Erythroblast (primary cell): ENCODE results near the gene TYSND1.

Experiments used
- DNase-seq, 2 experiments: peaks; one replicate each; lab custom pipeline; 2025; lab: John Stamatoyannopoulos, UW
- GATA1 ChIP-seq: IDR thresholded peaks from 2 replicates; pipeline ENCODE4 v1.6.1; 2011; ENCODE audit warnings: low read depth, mild to moderate bottlenecking, control low read depth, low read length, moderate library complexity
- POLR2A ChIP-seq: IDR thresholded peaks from 2 replicates; pipeline ENCODE4 v1.6.1; 2011; ENCODE audit warnings: mild to moderate bottlenecking, low read length

TYSND1 gene

DNA sequence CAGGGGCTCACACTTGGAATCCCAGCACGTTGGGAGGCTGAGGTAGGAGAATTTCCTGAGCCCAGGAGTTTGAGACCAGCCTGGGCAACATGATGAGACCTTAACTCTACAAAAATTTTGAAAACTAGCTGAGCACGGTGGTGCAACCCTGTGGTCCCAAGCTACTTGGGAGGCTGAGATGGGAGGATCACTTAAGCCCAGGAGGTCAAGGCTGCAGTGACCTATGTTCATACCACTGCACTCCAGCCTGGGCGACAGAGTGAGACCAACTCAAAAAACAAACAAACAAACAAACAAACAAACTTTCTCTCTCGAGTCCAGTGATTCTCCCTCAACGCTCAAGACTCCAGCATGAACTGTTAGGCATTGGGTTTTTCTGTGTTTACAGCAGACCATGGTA lies 2.0 kb upstream of the TYSND1 start:
- DNase-seq: no peak
- TF ChIP-seq GATA1: no peak
- no peak for TF ChIP-seq POLR2A

DNA sequence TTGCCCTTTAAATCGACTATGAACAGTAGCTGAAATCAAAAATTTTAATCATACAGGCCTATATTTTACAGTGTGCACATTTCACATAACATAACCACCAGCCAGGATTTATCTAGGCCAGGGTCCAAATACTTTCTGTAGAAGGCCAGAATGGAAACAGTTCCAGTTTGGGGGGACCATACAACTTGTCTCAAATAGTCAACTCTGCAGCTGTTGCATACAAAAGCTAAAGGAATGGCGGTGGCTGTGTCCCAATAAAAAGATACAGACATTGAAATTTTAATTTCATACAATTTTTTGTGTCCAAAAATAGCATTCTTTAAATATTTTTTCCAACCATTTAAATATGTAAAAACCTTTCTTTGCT lies 742 bp upstream of the TYSND1 start:
- no peak for DNase-seq
- TF ChIP-seq GATA1 (no peak), POLR2A (no peak)

DNA sequence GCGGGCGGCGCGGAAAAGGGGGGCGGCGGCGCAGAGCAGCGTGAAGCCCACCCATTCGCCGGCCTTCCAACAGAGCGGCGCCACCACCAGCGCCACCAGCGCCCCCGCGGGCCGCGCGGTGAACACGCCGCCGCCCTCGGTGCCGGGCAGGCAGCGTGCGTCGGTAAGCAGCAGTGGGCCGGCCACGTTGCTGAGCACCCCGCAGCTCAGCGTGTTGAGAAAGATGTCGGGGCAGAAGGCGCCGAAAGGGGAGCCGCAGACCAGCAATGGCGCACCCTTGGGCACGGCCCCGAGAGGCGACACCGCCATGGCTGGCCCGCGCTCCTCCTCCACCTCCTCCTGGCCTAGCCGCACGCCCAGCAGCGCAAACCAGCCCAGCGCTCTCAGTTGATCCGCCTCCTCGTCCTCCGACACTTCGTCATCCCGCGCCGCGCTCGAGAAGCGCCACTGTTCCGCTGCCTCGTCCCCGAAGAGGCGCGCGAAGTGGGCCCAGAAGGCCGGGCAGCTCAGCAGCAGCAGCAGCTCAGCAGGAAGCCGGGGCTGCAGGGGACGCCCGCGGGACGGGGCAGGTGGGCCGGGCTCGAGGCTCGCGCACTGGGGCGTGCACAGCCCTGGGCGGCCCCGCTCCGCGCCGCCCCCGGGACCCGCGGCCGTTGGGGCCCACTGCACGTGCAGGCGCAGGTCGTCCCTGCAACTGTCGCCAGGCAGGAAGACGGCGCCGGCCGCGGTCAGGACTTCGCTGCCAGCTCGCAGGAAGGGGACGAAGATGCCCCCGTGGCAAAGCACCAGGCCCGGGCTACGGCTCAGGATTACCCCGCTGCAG lies 623 bp downstream of the TYSND1 start:
- DNase-seq: peak; percentile 85 to 86
- no peak for TF ChIP-seq POLR2A

DNA sequence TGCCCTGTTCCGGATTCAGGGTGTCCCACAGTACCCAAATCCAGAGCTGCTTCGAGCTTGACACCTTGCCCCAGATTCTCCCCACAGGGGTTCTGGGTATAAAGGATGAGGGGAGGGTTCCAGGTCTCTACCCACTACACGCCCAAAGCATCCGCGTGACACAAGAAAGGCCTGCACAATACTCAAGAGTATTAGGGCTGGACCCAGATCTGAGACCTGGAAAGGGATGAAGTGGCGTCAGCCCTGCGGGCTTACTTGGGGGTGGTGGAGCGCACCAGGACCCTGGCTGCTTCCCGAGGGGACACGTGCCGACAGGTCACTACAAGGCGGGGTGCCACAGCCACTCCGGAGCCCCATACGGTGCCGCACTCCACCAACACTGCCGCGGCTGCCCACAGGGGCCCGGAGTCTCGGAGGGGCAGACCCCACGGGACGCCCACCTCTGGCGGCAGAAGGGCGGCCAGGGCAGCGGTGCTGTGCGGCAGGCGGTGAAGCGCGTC lies 1.3 kb downstream of the TYSND1 start:
- DNase-seq: no peak
- no peak for TF ChIP-seq POLR2A
- no peak for TF ChIP-seq GATA1

DNA sequence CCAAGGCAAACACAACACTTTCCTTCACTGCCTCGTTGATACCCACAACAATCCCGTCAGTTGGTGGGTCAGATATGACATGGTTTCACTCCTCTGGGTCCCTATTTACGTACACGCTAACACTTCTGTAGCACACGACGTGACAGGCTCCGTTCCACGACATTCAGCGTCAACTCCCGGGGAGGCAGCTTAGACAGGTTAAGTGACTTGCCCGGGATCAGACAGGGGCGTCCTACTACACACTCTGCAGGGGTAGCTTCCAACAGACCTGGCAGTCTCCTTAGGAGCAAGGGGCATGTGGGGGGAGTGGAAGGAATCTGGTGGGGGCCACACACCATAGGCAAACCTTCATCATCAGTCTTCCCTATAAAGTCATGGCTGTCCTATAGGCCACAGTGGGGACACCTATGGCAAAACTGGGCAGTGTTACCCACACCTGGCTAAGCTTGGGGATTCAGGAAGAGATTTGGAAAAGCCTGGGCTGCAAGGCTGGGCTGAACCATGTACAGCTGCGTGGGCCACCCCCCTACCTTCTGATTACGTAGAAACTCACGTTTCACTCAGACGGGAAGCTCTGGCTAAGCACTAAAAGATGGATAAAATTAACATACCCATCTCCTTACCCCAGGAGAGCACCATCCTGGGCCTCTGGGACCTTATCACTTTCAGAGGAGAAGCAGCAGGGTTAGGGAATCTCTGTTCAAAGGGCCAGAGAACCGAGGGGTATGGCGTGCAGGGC lies 2.0 kb downstream of the TYSND1 start:
- no peak for TF ChIP-seq GATA1
- no peak for TF ChIP-seq POLR2A
- no peak for DNase-seq

DNA sequence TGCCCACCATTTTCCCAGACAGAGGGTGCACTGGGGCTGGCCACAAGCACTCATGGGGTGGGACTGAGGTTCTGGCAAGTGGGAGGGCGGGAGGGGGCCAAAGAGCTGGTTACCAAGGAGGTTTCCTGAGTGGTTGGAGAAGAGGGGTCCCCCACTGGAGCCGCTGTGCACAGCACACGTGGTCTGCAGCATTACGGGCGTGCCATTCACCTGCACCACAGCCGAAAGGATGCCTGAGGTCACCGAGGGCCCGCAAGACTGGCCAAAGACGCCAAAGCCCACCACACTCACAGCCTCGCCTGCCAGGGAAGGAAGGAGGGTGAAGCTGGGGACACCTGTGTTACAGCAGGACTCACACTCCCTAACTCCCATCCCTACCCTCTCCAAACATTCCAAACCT lies 3.9 kb downstream of the TYSND1 start:
- TF ChIP-seq POLR2A: no peak
- no peak for TF ChIP-seq GATA1
- DNase-seq: no peak

DNA sequence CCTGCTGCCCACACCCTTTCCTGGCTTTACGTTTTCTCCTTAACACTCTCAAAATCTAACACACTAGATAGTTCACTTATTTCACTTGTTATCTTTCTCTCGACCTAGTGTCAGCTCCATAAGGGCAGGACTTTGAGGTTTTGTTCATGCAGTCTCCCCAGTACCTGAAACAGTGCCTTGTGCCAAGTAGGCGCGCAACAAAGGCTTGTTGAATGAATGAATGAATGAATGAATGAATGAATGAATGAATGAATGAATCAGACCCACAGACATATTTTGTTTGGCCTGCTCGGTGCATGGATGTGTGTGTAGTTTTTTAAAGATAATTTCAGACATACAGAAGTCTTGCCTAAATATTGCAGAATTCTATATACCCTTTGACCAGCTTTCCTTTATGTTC lies 6.2 kb downstream of the TYSND1 start:
- DNase-seq: no peak
- no peak for TF ChIP-seq GATA1
- TF ChIP-seq POLR2A: no peak

DNA sequence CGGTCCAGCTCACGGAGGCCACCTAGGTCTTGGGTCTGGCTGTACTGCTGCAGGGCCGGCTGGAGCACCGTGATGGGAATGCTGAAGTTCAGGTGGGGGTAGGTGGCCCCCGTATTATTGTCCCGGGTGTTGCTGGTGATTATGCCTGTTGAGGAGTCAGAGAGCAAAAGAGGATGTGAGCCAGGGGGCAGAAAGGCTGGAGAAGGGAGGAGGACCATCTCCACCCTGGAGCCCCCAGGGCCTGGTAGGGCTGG lies 6.6 kb downstream of the TYSND1 start:
- DNase-seq: no peak
- no peak for TF ChIP-seq POLR2A
- no peak for TF ChIP-seq GATA1

DNA sequence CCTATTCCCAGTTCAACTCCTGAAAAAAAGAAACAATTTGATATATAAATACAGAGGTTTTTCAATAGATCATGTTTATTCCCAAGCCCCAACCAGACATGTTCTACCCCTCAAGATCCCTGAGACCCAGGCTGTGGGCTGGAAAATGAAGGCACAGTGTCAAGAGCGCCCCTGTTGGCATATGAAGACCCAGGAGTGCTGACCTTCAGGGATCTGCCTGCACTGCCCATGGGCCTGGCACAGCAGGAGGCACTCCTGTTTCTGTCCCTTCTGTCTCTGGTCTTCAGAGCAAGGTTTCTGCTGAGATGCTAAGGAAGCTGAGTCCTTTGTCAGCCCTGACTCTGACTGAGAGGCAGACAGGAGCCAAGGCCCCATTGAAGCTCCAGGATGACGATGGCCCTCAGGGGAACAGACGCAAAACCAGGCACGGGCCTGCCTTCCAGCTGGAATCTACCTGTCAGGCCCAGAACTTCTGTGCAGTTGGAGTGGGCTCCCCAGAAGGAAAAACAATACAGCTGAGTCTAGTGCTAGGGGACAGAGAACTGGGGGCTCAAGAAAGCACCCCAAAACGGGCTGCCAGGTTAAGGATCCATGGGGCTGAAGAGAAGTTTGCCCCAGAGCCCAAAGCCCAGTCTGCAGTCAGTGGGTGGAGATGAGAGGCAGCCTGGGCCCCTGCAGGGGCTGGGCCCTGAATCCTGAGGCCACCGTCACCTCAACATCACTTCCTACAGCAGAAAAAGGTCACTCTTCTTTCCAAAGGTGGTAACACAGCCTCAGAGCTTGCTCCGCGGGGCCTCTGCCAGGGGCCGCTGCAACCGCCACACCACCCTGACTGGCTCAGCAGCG lies 7.1 kb downstream of the TYSND1 start:
- DNase-seq: no peak
- no peak for TF ChIP-seq GATA1
- no peak for TF ChIP-seq POLR2A

DNA sequence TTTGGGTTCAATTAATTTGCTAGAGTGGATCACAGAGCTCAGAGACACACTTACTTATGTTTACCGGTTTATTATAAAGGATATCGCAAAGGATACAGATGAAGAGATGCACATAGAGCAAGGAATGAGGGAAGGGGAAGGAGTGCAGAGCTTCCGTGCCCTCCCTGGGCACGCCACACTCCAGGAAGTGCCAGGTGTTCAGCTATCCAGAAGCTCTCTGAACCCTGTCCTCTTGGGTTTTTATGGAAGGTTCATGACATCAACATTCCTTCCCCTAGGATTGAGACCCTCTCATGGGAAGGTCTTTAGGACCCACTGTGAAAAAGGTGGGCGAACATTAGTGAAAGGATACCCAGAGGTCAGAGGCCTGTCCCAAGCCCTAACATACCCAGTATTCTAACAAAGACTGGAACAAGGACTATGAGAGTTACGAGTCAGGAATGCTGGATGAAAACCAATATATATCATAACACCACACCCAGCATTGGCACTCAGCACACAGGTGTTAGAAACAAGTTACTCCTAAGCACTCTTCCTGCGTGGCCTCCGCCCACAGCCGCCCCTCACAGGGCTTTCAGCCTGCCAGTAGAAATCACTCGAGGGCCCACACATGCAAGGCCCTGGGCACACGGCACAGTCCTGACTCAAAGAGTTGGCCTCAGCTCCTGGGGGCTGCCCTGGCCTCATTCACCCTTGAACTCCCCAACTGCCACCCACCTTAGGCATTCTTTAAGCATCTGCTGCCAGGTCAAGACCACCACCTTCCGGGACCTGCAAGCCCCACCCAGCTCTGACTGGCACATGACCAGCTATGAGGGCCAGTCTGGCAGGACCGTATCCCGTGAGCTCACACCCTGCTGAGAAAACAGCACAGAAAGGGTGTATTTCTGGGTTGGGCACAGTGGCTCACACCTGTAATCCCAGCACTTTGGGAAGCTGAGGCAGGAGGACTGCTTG lies 8.3 kb downstream of the TYSND1 start:
- TF ChIP-seq GATA1: no peak
- TF ChIP-seq POLR2A: no peak
- no peak for DNase-seq

DNA sequence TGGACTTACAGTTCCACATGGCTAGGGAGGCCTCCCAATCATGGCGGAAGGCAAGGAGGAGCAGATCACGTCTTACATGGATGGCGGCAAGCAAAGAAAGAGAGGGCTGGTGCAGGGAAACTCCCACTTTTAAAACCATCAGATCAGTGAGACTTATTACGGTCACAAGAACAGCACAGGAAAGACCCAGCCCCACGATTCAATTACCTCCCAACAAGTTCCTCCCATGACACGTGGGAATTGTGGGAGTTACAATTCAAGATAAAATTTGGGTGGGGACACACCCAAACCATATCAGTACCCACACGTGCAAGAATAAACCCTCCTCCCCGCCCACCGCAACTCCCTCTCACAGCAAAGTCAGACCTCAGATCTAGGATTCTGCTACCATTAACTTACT lies 9.4 kb downstream of the TYSND1 start:
- DNase-seq: peak; percentile 75 to 88
- TF ChIP-seq GATA1: no peak
- TF ChIP-seq POLR2A: no peak

DNA sequence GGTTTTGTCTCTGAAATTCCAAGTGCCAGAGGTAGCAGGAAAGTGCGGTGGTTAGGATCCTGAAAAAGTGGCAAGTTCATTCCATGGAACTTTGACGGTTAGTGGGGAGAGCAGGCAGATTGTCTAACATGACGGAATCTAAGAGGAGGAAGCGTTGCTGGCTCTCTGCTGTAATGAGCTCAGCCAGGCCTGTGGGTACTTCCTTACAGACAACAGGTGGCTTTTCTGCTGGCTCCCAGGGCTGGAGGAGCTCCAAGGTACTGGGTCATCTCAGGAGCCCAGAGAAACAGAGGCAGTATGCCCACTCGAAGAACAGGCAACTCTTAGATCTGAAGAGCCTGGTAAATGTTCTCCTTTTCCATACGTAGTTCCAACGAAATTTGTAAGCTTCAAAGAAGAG lies 10.8 kb downstream of the TYSND1 start:
- TF ChIP-seq GATA1 (no peak), POLR2A (no peak)
- no peak for DNase-seq

DNA sequence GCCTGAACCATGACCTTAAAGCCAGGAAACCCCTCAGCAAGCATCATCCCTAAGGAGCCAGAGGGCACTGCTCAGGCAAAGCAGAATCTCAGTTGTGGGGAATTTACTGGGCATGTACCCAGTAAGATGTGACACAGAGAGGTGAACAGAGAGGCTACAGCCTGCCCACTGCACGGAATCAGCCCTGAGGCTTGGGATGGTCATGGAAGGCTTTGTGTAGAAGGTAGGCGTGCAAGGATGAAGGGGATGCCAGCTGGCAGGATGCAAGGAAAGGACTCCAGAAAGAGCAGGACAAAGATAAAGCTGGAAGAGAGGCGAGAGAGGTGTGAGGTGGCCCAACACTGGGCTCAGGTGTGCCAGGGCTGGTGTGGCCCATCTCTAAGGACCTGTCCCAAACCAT lies 11.5 kb downstream of the TYSND1 start:
- no peak for DNase-seq
- no peak for TF ChIP-seq POLR2A
- no peak for TF ChIP-seq GATA1
